Keratinocyte (primary cell): ENCODE results near the gene SOHLH1. TPM values are rescaled to one million over a fixed set of nuclear protein-coding genes. Genes with fewer than 3 reads are reported as not detected.

Source experiments
- DNase-seq: peaks from one replicate; pipeline ENCODE4 v3.0.0-alpha.2; 2011; ENCODE audit warnings: low read depth, missing footprints, low spot score
- FAIRE-seq: peaks from 2 replicates; lab custom pipeline; 2011; peaks lifted over from hg19 to GRCh38; lab: Jason Lieb, UNC
- H2AFZ ChIP-seq: 2 replicates; pipeline ENCODE4 v1.6.0; 2012; ENCODE audit warnings: low read length, control low read depth, inconsistent platforms; ENCODE audit not compliant: control insufficient read depth
- H3K27ac ChIP-seq: 2 replicates; pipeline ENCODE4 v1.5.1; 2011; ENCODE audit warnings: low read length; ENCODE audit not compliant: control insufficient read depth, insufficient read depth
- H3K27me3 ChIP-seq: 3 replicates; pipeline ENCODE4 v1.6.0; 2011; ENCODE audit warnings: low read length; ENCODE audit not compliant: control insufficient read depth, insufficient read depth; ENCODE audit errors: extremely low read depth
- H3K36me3 ChIP-seq, 2 experiments: 2 replicates in 1 of 2; 3 replicates in 1 of 2; pipeline ENCODE4 v1.5.1; 2011; ENCODE audit warnings: low read length in 2 of 2, mild to moderate bottlenecking in 1 of 2; ENCODE audit not compliant: control insufficient read depth in 2 of 2, insufficient read depth in 2 of 2; ENCODE audit errors: extremely low read depth in 1 of 2
- H3K4me1 ChIP-seq: 3 replicates; pipeline ENCODE4 v1.5.1; 2011; ENCODE audit warnings: low read length; ENCODE audit not compliant: control insufficient read depth, insufficient read depth; ENCODE audit errors: extremely low read depth
- H3K4me2 ChIP-seq: 3 replicates; pipeline ENCODE4 v1.6.0; 2011; ENCODE audit warnings: low read depth, low read length; ENCODE audit not compliant: control insufficient read depth, insufficient read depth; ENCODE audit errors: extremely low read depth
- H3K4me3 ChIP-seq, 3 experiments: fragments of 200-600 bp in 1 of 3; sonication (generic) in 1 of 3; 2 replicates in 2 of 3; 3 replicates in 1 of 3; pipeline ENCODE4 v1.5.1; 2011 to 2016; ENCODE audit warnings: low read length in 3 of 3, mild to moderate bottlenecking in 3 of 3, control low read depth in 2 of 3, inconsistent platforms in 1 of 3, low read depth in 1 of 3, mixed read lengths in 1 of 3, mixed run types in 1 of 3, moderate library complexity in 1 of 3; ENCODE audit not compliant: control insufficient read depth in 2 of 3, insufficient read depth in 2 of 3; ENCODE audit errors: extremely low read depth in 1 of 3
- H3K79me2 ChIP-seq: 2 replicates; pipeline ENCODE4 v1.6.0; 2012; ENCODE audit warnings: low read length; ENCODE audit not compliant: control insufficient read depth, insufficient read depth
- H3K9ac ChIP-seq: 3 replicates; pipeline ENCODE4 v1.6.0; 2011; ENCODE audit warnings: low read length; ENCODE audit not compliant: control insufficient read depth, insufficient read depth; ENCODE audit errors: extremely low read depth
- H3K9me1 ChIP-seq: 3 replicates; pipeline ENCODE4 v1.6.0; 2011; ENCODE audit warnings: low read length; ENCODE audit not compliant: control insufficient read depth, insufficient read depth; ENCODE audit errors: extremely low read depth
- H3K9me3 ChIP-seq: 2 replicates; pipeline ENCODE4 v1.5.1; 2012; ENCODE audit warnings: low read depth, low read length; ENCODE audit not compliant: control insufficient read depth
- H4K20me1 ChIP-seq: 3 replicates; pipeline ENCODE4 v1.6.0; 2011; ENCODE audit warnings: low read length; ENCODE audit not compliant: control insufficient read depth, insufficient read depth; ENCODE audit errors: extremely low read depth
- CTCF ChIP-seq, 3 experiments: IDR thresholded peaks in 1 of 3; conservative IDR thresholded peaks in 1 of 3; optimal IDR thresholded peaks in 1 of 3; 2 replicates in 2 of 3; 3 replicates in 1 of 3; pipeline versions ENCODE3 to v1.5.1; 2011; ENCODE audit warnings: low read length in 3 of 3, mild to moderate bottlenecking in 3 of 3, moderate library complexity in 2 of 3, control low read depth in 1 of 3, inconsistent platforms in 1 of 3; ENCODE audit not compliant: insufficient read depth in 2 of 3; ENCODE audit errors: extremely low read depth in 1 of 3
- EZH2 ChIP-seq: IDR thresholded peaks from one replicate; pipeline ENCODE4 v1.6.1; 2012; ENCODE audit warnings: inconsistent platforms, mild to moderate bottlenecking, low read length, moderate library complexity
- dilution Hi-C: fragments of 300-500 bp; cut with MboI; formaldehyde crosslinking; loops from one replicate; pipeline ENCODE4 v1.7.0; 2020; ENCODE audit warnings: low sequenced_read_pairs; ENCODE audit not compliant: extremely low pct_ligation_motif_present
- polyA plus RNA-seq, 5 experiments: library from polyadenylated mRNA; depleted of rRNA in 3 of 5; stranded (reverse) in 3 of 5; stranded (forward) in 1 of 5; unstranded in 1 of 5; fragments of >200 nt; gene quantifications; 1 replicate in 1 of 5; 2 replicates in 3 of 5; 3 replicates in 1 of 5; pipeline versions ENCODE4 v1.2.1 to v1.2.3, GENCODE V29; 2011 to 2012; ENCODE audit warnings: missing spikeins in 2 of 5, low read depth in 1 of 5, low replicate concordance in 1 of 5

Gene SOHLH1
- polyA plus RNA-seq, 1 donor (not counting 4 experiments of a cell fraction or from before 2014, with no cell fraction given), result not detected

DNA sequence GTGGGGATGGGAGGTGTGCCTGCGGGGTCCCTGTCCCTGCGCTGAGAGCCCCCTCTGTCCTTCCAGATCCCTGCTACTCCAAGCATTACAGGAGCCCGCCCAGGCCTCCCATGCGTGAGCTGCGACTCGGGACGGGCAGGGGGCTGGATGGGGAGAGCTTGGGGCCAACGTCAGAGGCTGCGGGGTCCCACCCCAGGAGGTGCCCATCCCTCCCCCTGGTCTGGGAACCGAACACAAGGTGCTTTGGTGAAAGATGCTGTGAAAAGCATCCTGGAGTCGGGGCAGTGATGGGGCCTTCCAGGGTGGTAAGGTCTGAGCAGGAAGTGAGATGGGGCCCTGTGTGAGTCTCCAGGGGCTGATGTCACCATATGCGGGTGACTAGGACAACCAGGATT lies 33.5 kb downstream of the SOHLH1 start:
- dilution Hi-C loops, result no loop called here
- Histone ChIP-seq H3K36me3 (no peaks in the 10 kb centered on the region), H3K4me3 (no peak overlapping the region), H3K27ac (no peak overlapping the region), H3K4me1 (no peaks in the 10 kb centered on the region), H2AFZ (no peak overlapping the region), H3K27me3 (no peaks in the 10 kb centered on the region), H3K9me1 (no peaks in the 10 kb centered on the region), H4K20me1 (no peaks in the 10 kb centered on the region), H3K9me3 (no peaks in the 10 kb centered on the region), H3K4me2 (no peak overlapping the region), H3K79me2 (no peaks in the 10 kb centered on the region), H3K9ac (no peak overlapping the region)
- TF ChIP-seq EZH2 (no peak), CTCF (optimal IDR thresholded peaks at IDR 0.05 in 1 of 3, IDR thresholded peaks at IDR 0.05 in 1 of 3, conservative IDR thresholded peaks at IDR 0.05 in 1 of 3; ENCODE audit: extremely low read depth in 1 of 3, insufficient read depth in 2 of 3, low read length in 3 of 3) (no peak)
- DNase-seq (no peak), FAIRE-seq (no peak)

GRCh38 chr9:135664801-135665794 lies 34.2 kb downstream of the SOHLH1 start:
- no peak for FAIRE-seq
- Histone ChIP-seq H3K27ac (no peak overlapping the region), H3K27me3 (no peaks in the 10 kb centered on the region), H3K4me3 (no peak overlapping the region), H2AFZ (no peak overlapping the region), H3K9me1 (no peaks in the 10 kb centered on the region), H3K9ac (no peak overlapping the region), H4K20me1 (no peaks in the 10 kb centered on the region), H3K4me1 (no peaks in the 10 kb centered on the region), H3K4me2 (no peak overlapping the region), H3K79me2 (no peaks in the 10 kb centered on the region), H3K9me3 (no peaks in the 10 kb centered on the region), H3K36me3 (no peaks in the 10 kb centered on the region)
- no peak for DNase-seq
- TF ChIP-seq EZH2 (no peak), CTCF (optimal IDR thresholded peaks at IDR 0.05 in 1 of 3, IDR thresholded peaks at IDR 0.05 in 1 of 3, conservative IDR thresholded peaks at IDR 0.05 in 1 of 3; ENCODE audit: extremely low read depth in 1 of 3, insufficient read depth in 2 of 3, low read length in 3 of 3) (no peak)
- dilution Hi-C loops, result no loop called here
